GM19397 (cell line): Measurements from ENCODE around the gene SMC1A.

Experiments
- ATAC-seq: cut with Tn5 transposase; IDR thresholded peaks from one replicate; pipeline ENCODE4 v1.9.1; 2021; ENCODE audit warnings: mild to moderate bottlenecking, moderate library complexity; ENCODE audit not compliant: unreplicated experiment

The SMC1A gene

GRCh38 chrX:53347948-53348347, 74.5 kb downstream of the SMC1A start:
- ATAC-seq: no peak

GRCh38 chrX:53340852-53341645, 81.4 kb downstream of the SMC1A start:
- no peak for ATAC-seq

DNA sequence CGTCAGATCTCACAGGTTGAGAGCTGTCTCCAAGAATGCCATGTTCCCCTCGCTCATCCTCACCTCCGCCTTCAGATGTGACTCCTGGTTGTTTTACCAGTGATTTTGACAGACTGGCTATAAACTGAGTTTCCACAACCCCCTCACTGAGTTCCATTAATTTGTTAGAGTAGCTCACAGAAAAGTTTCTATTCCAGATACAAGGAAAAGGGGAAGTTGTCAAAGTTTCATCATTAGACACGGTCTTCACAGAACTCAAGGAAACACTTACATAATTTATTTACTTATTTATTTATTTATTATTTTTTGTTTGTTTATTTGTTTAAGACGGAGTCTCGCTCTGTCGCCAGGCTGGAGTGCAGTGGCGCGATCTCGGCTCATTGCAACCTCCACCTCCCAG, 85.4 kb downstream of the SMC1A start:
- ATAC-seq: no peak

- ATAC-seq: no peak
Measured at GRCh38 chrX:53333853-53334252, 88.6 kb downstream of the SMC1A start.

- no peak for ATAC-seq
Measured at GRCh38 chrX:53332204-53332603, 90.2 kb downstream of the SMC1A start.

GRCh38 chrX:53330331-53330730, 92.1 kb downstream of the SMC1A start:
- ATAC-seq: no peak

DNA sequence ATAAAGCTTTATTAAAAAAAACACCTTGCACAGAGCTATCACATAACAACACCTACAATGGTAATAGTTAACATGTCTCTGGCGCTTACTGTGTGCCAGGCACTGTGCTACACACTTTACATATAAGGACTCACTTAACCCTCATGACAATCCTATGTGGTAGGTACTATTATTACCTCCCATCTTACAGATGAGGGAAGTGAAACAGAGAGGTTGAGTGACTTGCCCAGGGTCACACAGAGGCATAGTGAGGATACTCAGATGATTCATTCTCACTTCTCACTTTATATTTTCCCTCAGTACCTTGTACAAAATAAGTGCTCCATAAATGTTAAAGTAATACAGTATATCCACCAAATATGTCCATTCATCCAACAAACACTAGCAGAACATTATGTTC, 97.7 kb downstream of the SMC1A start:
- no peak for ATAC-seq
